Activated CD4-positive, alpha-beta T cell treated with anti-CD3 and anti-CD28 coated beads for 24 hours (primary cell): Measurements from ENCODE around the gene AOC3.
A peak's percentile ranks its signal among the peaks of the same experiment; 100 is the strongest.

Experiments
- DNase-seq, 2 donors: peaks; one replicate each; pipeline ENCODE4 v3.0.0-alpha.2; 2020; ENCODE audit warnings: low read depth in 2 of 2

The AOC3 gene

GRCh38 chr17:42850954-42851353 is at the start of gene AOC3:
Gene AOC3, plus strand, starts transcription at chr17:42851199. Its CDS starts 145 bp downstream, at chr17:42851344.
- DNase-seq: no peak

GRCh38 chr17:42803074-42803883 is 47.7 kb upstream of the AOC3 start:
- no peak for DNase-seq

GRCh38 chr17:42804918-42805367 is 46.1 kb upstream of the AOC3 start:
- no peak for DNase-seq

- DNase-seq: no peak
Observed at GRCh38 chr17:42806249-42806648, 44.8 kb upstream of the AOC3 start.

- no peak for DNase-seq
Observed at GRCh38 chr17:42809250-42809649, 41.7 kb upstream of the AOC3 start.

GRCh38 chr17:42814633-42815399 is 36.2 kb upstream of the AOC3 start:
- no peak for DNase-seq

- no peak for DNase-seq
Observed at GRCh38 chr17:42817866-42818265, 33.1 kb upstream of the AOC3 start.

- DNase-seq: no peak
Observed at GRCh38 chr17:42818379-42818778, 32.6 kb upstream of the AOC3 start.

- DNase-seq: peak; percentile 46 to 63
Observed at GRCh38 chr17:42819939-42820535, 31.0 kb upstream of the AOC3 start.

GRCh38 chr17:42821176-42821575 is 29.8 kb upstream of the AOC3 start:
- no peak for DNase-seq

GRCh38 chr17:42827472-42827871 is 23.5 kb upstream of the AOC3 start:
- no peak for DNase-seq

GRCh38 chr17:42830971-42831370 is 20.0 kb upstream of the AOC3 start:
- no peak for DNase-seq

- DNase-seq: no peak
Observed at GRCh38 chr17:42832213-42832933, 18.6 kb upstream of the AOC3 start.

- DNase-seq: peak; percentile 77 to 85
Observed at GRCh38 chr17:42832934-42833766, 17.8 kb upstream of the AOC3 start, which contains the start of gene PSME3. Gene PSME3, plus strand, starts transcription at chr17:42833397. Its CDS starts 235 bp downstream, at chr17:42833632.

- no peak for DNase-seq
Observed at GRCh38 chr17:42833767-42834422, 17.1 kb upstream of the AOC3 start.

GRCh38 chr17:42835732-42836131 is 15.3 kb upstream of the AOC3 start:
- no peak for DNase-seq

- DNase-seq: no peak
Observed at GRCh38 chr17:42841975-42842685, 8.9 kb upstream of the AOC3 start.

- DNase-seq: no peak
Observed at GRCh38 chr17:42843358-42843934, 7.6 kb upstream of the AOC3 start.

GRCh38 chr17:42844271-42844670 is 6.7 kb upstream of the AOC3 start, which contains the start of gene AOC2:
Gene AOC2, plus strand, starts transcription at chr17:42844580. Its CDS starts 47 bp downstream, at chr17:42844627.
- DNase-seq: no peak
